Fibroblast of lung (primary cell): ENCODE measurements around the gene OSBPL6. TPM values are rescaled to one million over a fixed set of nuclear protein-coding genes. Genes with fewer than 3 reads are reported as not detected.

Experiments used
- DNase-seq, 2 donors: peaks; one replicate each; pipeline versions ENCODE4 v3.0.0 to v3.0.0-alpha.2; 2010; ENCODE audit warnings: low read depth in 2 of 2
- H2AFZ ChIP-seq: 2 replicates; pipeline ENCODE4 v1.5.1; 2012; ENCODE audit warnings: low read length, control low read depth, inconsistent platforms
- H3K27ac ChIP-seq: 2 replicates; pipeline ENCODE4 v1.5.1; 2011; ENCODE audit warnings: low read length, control low read depth; ENCODE audit not compliant: insufficient read depth
- H3K27me3 ChIP-seq: 2 replicates; pipeline ENCODE4 v1.5.1; 2011; ENCODE audit warnings: mild to moderate bottlenecking, low read length; ENCODE audit not compliant: control insufficient read depth, insufficient read depth
- H3K36me3 ChIP-seq: 2 replicates; pipeline ENCODE4 v1.5.1; 2011; ENCODE audit warnings: low read length; ENCODE audit not compliant: control insufficient read depth, insufficient read depth
- H3K4me1 ChIP-seq: 2 replicates; pipeline ENCODE4 v1.5.1; 2011; ENCODE audit warnings: low read length; ENCODE audit not compliant: control insufficient read depth, insufficient read depth; ENCODE audit errors: extremely low read depth
- H3K4me2 ChIP-seq: 2 replicates; pipeline ENCODE4 v1.5.1; 2011; ENCODE audit warnings: low read length, control low read depth; ENCODE audit not compliant: insufficient read depth; ENCODE audit errors: extremely low read depth
- H3K4me3 ChIP-seq, 4 experiments: fragments of 200-600 bp in 1 of 4; sonication (generic) in 1 of 4; replicated peaks in 1 of 4; 2 replicates each; pipeline ENCODE4 v1.5.1; 2011 to 2016; ENCODE audit warnings: low read length in 4 of 4, low read depth in 3 of 4, mild to moderate bottlenecking in 3 of 4, control low read depth in 2 of 4, inconsistent platforms in 1 of 4, mixed read lengths in 1 of 4; ENCODE audit not compliant: insufficient read depth in 1 of 4; ENCODE audit errors: control extremely low read depth in 1 of 4
- H3K79me2 ChIP-seq: 2 replicates; pipeline ENCODE4 v1.5.1; 2012; ENCODE audit warnings: mild to moderate bottlenecking, low read length, inconsistent platforms; ENCODE audit not compliant: control insufficient read depth, insufficient read depth
- H3K9ac ChIP-seq: 2 replicates; pipeline ENCODE4 v1.5.1; 2011; ENCODE audit warnings: mild to moderate bottlenecking, low read length, control low read depth; ENCODE audit not compliant: insufficient read depth
- H3K9me3 ChIP-seq: 2 replicates; pipeline ENCODE4 v1.5.1; 2012; ENCODE audit warnings: low read depth, low read length; ENCODE audit not compliant: control insufficient read depth, insufficient read depth
- H4K20me1 ChIP-seq: 2 replicates; pipeline ENCODE4 v1.5.1; 2011; ENCODE audit warnings: low read length; ENCODE audit not compliant: control insufficient read depth, insufficient read depth; ENCODE audit errors: extremely low read depth
- EZH2 ChIP-seq: IDR thresholded peaks from 2 replicates; pipeline ENCODE4 v1.5.1; 2012; ENCODE audit warnings: low read length, control low read depth, mild to moderate bottlenecking; ENCODE audit errors: missing control alignments
- polyA plus RNA-seq, 2 donors: library from polyadenylated mRNA; depleted of rRNA in 1 of 2; stranded (reverse) in 1 of 2; unstranded in 1 of 2; fragments of >200 nt; gene quantifications; 2 replicates each; pipeline ENCODE4 v1.2.1, GENCODE V29; 2011 to 2012; ENCODE audit warnings: missing spikeins in 1 of 2
- total RNA-seq: library from RNA; depleted of rRNA; stranded (reverse); fragments of >200 nt; gene quantifications from 2 replicates; pipeline ENCODE4 v1.2.1, GENCODE V29; 2014
- TF ChIP-seq, protein P1 (sequence below), 2 donors: IDR thresholded peaks in 1 of 2; conservative IDR thresholded peaks in 1 of 2; 1 replicate in 1 of 2; 2 replicates in 1 of 2; pipeline ENCODE4 v1.5.1; 2011 to 2012; ENCODE audit warnings: low read length in 2 of 2, control low read depth in 1 of 2, inconsistent platforms in 1 of 2, low read depth in 1 of 2, mild to moderate bottlenecking in 1 of 2

Gene OSBPL6
- total and polyA plus RNA-seq, 2 donors (not counting 1 experiment from before 2014, with no cell fraction given), result 1.0 to 5.3 TPM

DNA sequence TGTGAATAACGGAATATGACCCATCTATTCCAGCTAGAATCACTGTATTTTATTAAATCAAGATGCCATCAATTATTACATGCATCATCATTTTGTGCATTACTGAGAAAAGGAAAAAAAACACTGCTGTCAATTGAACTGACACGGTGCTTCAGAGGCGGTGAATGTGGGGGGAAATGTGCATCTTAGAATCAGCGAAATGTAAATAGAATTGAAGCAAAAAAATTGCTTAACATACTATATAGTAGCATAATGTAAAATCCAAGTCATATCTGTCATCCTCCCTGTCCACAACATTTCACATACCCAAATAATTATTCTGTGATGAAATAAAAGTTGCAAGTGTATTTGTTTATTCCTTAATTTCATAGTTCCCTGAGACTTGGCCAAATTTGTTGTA, 172.1 kb downstream of the OSBPL6 start:
- H3K4me2 ChIP-seq, result no peak overlapping the region
- H3K79me2 ChIP-seq, result no peaks in the 10 kb centered on the region
- TF ChIP-seq, protein P1, sequence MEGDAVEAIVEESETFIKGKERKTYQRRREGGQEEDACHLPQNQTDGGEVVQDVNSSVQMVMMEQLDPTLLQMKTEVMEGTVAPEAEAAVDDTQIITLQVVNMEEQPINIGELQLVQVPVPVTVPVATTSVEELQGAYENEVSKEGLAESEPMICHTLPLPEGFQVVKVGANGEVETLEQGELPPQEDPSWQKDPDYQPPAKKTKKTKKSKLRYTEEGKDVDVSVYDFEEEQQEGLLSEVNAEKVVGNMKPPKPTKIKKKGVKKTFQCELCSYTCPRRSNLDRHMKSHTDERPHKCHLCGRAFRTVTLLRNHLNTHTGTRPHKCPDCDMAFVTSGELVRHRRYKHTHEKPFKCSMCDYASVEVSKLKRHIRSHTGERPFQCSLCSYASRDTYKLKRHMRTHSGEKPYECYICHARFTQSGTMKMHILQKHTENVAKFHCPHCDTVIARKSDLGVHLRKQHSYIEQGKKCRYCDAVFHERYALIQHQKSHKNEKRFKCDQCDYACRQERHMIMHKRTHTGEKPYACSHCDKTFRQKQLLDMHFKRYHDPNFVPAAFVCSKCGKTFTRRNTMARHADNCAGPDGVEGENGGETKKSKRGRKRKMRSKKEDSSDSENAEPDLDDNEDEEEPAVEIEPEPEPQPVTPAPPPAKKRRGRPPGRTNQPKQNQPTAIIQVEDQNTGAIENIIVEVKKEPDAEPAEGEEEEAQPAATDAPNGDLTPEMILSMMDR (conservative IDR thresholded peaks at IDR 0.05 in 1 of 2, IDR thresholded peaks at IDR 0.05 in 1 of 2; ENCODE audit: low read depth in 1 of 2, low read length in 2 of 2), result no peak
- no peak for TF ChIP-seq EZH2
- H3K9ac ChIP-seq, result no peak overlapping the region
- no peaks in the 10 kb centered on the region for H3K27me3 ChIP-seq
- no peaks in the 10 kb centered on the region for H3K9me3 ChIP-seq
- no peak overlapping the region for H3K4me3 ChIP-seq
- H4K20me1 ChIP-seq, result no peaks in the 10 kb centered on the region
- no peak for DNase-seq
- H3K36me3 ChIP-seq, result no peaks in the 10 kb centered on the region
- H2AFZ ChIP-seq, result no peak overlapping the region
- H3K4me1 ChIP-seq, result no peaks in the 10 kb centered on the region
- no peak overlapping the region for H3K27ac ChIP-seq

DNA sequence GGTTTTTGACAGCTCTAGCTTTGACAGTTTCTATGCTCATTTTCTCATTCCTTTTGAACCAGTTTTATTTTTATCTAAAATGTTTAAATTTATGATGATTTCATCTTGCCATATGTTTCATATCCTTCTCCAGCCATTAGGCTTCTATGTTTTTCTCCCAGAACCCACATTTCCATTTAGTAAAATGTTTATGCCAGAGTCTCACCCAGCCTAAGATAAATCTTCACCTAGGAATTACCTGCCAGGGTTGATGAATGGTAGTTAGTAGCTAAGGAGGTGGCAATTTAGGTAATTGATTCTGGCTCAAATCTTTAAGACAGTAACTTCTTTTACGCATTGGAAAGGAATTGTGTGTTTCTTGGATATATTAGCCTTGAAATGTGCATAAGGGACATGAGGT, 173.0 kb downstream of the OSBPL6 start:
- Histone ChIP-seq H3K9me3 (no peaks in the 10 kb centered on the region), H3K79me2 (no peaks in the 10 kb centered on the region), H3K27me3 (no peaks in the 10 kb centered on the region), H3K36me3 (no peaks in the 10 kb centered on the region), H2AFZ (no peak overlapping the region), H3K4me2 (no peak overlapping the region), H3K27ac (no peak overlapping the region), H3K9ac (no peak overlapping the region), H3K4me3 (no peak overlapping the region), H4K20me1 (no peaks in the 10 kb centered on the region), H3K4me1 (no peaks in the 10 kb centered on the region)
- no peak for DNase-seq
- TF ChIP-seq, protein P1 (conservative IDR thresholded peaks at IDR 0.05 in 1 of 2, IDR thresholded peaks at IDR 0.05 in 1 of 2; ENCODE audit: low read depth in 1 of 2, low read length in 2 of 2), result no peak
- no peak for TF ChIP-seq EZH2

DNA sequence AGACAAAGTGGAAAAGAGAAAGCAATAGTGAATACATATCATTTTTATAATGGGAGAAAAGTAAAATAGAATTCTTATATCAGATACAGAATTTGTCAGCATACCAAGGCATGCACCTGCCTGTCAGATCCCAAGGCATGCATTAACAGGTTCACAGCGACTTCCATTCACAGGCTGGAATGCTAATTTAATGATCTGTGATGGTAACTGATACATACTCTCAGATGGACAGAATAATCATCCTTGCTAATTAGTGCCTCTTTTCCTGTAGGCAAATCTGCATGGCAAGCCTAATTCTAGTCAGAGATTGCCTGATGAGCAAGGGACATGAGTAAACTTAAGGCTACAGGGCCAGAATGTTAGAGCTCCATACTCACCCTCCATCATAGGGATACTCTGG, 180.6 kb downstream of the OSBPL6 start:
- Histone ChIP-seq H4K20me1 (no peaks in the 10 kb centered on the region), H3K4me3 (no peak overlapping the region), H3K4me2 (no peak overlapping the region), H3K27me3 (no peaks in the 10 kb centered on the region), H3K9me3 (no peaks in the 10 kb centered on the region), H3K36me3 (no peaks in the 10 kb centered on the region), H3K79me2 (no peaks in the 10 kb centered on the region), H3K9ac (no peak overlapping the region), H3K4me1 (no peaks in the 10 kb centered on the region), H3K27ac (no peak overlapping the region), H2AFZ (no peak overlapping the region)
- no peak for DNase-seq
- no peak for TF ChIP-seq EZH2
- TF ChIP-seq, protein P1 (conservative IDR thresholded peaks at IDR 0.05 in 1 of 2, IDR thresholded peaks at IDR 0.05 in 1 of 2; ENCODE audit: low read depth in 1 of 2, low read length in 2 of 2), result no peak
